HFF-Myc (cell line): ENCODE measurements around the gene PIGN.

Source experiments
- DNase-seq: peaks from one replicate; pipeline ENCODE4 v3.0.0-alpha.2; 2011; ENCODE audit warnings: low read depth; ENCODE audit errors: extremely low read depth
- H3K4me3 ChIP-seq: replicated peaks from 2 replicates; pipeline ENCODE4 v1.5.1; 2011; ENCODE audit warnings: low read depth, mild to moderate bottlenecking, control low read depth, low read length
- CTCF ChIP-seq: IDR thresholded peaks from 2 replicates; pipeline ENCODE4 v1.5.1; 2012; ENCODE audit warnings: mild to moderate bottlenecking, low read depth, low read length, control low read depth; ENCODE audit errors: missing control alignments

Gene PIGN

GRCh38 chr18:62105376-62105775 is 81.5 kb downstream of the PIGN start:
- no peak overlapping the region for H3K4me3 ChIP-seq
- DNase-seq, result no peak
- TF ChIP-seq CTCF, result no peak

GRCh38 chr18:62102221-62102620 is 84.6 kb downstream of the PIGN start:
- H3K4me3 ChIP-seq, result no peak overlapping the region
- TF ChIP-seq CTCF, result no peak
- no peak for DNase-seq

DNA sequence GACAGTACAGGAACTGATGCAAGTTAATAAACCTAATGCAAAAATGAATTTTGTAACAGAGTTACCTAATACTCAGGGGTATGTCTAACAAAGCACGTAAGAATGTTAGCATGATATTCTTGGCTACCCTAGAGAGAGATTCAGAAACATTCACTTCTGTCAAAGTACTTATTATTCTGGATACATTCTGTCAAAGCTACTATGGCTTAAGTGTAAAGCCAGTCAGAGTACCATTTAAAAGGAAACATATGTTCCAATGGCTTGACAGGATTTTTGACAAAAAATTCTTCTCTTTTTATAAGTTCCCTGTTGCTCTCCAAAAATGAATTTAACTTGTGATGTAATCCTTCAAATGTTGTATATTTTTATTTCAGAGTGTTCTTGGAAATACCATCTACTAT is 85.5 kb downstream of the PIGN start:
- TF ChIP-seq CTCF, result no peak
- no peak for DNase-seq
- H3K4me3 ChIP-seq, result no peak overlapping the region

- TF ChIP-seq CTCF, result no peak
- H3K4me3 ChIP-seq, result no peak overlapping the region
- DNase-seq, result no peak
Observed at GRCh38 chr18:62098960-62099359, 87.9 kb downstream of the PIGN start.

DNA sequence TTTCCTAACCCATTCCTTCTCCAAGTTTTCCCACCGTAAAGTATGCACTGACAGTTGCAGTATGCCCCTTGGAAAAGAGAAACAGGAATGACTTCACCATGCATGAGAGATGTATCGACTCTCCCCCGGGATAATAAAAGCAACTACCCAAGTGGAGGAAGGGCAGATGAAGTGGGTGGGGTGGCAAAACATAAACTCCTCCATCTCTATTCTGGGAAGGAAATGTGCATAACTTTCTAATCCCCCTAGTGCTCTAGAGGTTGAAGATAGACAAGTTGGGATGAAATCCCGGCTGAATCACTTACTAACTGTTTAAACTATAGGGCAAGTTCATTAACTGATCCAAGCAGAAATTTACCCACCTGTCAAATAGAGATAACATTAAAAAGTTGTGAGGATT is 89.2 kb downstream of the PIGN start:
- DNase-seq, result no peak
- H3K4me3 ChIP-seq, result no peak overlapping the region
- TF ChIP-seq CTCF, result no peak

- TF ChIP-seq CTCF, result no peak
- no peak overlapping the region for H3K4me3 ChIP-seq
- no peak for DNase-seq
Observed at GRCh38 chr18:62091487-62092120, 95.3 kb downstream of the PIGN start.

DNA sequence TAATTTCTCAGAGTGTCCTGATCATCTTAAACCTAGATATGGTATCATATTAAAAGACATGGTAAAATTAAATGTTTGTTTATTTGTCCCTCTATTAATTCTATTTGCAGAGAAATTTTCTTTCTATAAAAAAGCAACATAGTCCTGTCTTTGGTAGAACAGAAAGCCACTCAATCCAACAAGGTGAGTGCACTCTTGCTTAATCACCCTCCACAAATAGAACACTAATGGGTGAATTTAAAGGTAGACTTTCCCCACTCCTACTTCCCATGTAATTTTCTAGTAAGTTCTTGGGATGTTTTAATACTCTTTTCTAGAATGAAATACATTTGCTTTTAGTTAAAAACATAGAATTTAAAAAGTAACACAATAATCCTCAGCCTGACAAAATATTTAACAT is 97.7 kb downstream of the PIGN start:
- no peak for TF ChIP-seq CTCF
- DNase-seq, result no peak

More for the DNA sequence above, 97.7 kb downstream of the PIGN start:
- no peak overlapping the region for H3K4me3 ChIP-seq
